Chondrocyte (in vitro differentiated cells): ENCODE results near the gene MLIP. TPM values are rescaled to one million over a fixed set of nuclear protein-coding genes. Genes with fewer than 3 reads are reported as not detected.

Source experiments
- DNase-seq: peaks from one replicate; pipeline ENCODE4 v3.0.0; 2021; ENCODE audit warnings: mixed read lengths, low spot score
- H3K27ac Mint-ChIP-seq: one replicate; pipeline ENCODE4 v1.8.0; 2021; ENCODE audit warnings: mild to moderate bottlenecking, moderate library complexity, mixed read lengths; ENCODE audit not compliant: unreplicated experiment
- H3K27me3 Mint-ChIP-seq: 2 replicates; pipeline ENCODE4 v1.8.0; 2021; ENCODE audit warnings: low read depth, mixed read lengths
- H3K36me3 Mint-ChIP-seq: 2 replicates; pipeline ENCODE4 v1.8.0; 2021; ENCODE audit warnings: low read depth, mixed read lengths
- H3K4me1 Mint-ChIP-seq: 2 replicates; pipeline ENCODE4 v1.8.0; 2021; ENCODE audit warnings: low read depth, mild to moderate bottlenecking, mixed read lengths
- H3K4me3 Mint-ChIP-seq: one replicate; pipeline ENCODE4 v1.8.0; 2021; ENCODE audit warnings: mild to moderate bottlenecking, moderate library complexity, mixed read lengths; ENCODE audit not compliant: unreplicated experiment
- H3K9me3 Mint-ChIP-seq: 2 replicates; pipeline ENCODE4 v1.8.0; 2021; ENCODE audit warnings: low read depth, mixed read lengths
- CTCF ChIP-seq: fragments of 200-600 bp; sonication (generic); IDR thresholded peaks from 2 replicates; pipeline ENCODE4 v1.5.0; 2021; ENCODE audit warnings: antibody characterized with exemption, mild to moderate bottlenecking, moderate library complexity
- total RNA-seq: library from RNA; stranded (reverse); gene quantifications from 3 replicates; pipeline ENCODE4 v1.2.1, GENCODE V29; 2021

Gene MLIP
- total RNA-seq, 1 donor from 2014 or later: not detected

DNA sequence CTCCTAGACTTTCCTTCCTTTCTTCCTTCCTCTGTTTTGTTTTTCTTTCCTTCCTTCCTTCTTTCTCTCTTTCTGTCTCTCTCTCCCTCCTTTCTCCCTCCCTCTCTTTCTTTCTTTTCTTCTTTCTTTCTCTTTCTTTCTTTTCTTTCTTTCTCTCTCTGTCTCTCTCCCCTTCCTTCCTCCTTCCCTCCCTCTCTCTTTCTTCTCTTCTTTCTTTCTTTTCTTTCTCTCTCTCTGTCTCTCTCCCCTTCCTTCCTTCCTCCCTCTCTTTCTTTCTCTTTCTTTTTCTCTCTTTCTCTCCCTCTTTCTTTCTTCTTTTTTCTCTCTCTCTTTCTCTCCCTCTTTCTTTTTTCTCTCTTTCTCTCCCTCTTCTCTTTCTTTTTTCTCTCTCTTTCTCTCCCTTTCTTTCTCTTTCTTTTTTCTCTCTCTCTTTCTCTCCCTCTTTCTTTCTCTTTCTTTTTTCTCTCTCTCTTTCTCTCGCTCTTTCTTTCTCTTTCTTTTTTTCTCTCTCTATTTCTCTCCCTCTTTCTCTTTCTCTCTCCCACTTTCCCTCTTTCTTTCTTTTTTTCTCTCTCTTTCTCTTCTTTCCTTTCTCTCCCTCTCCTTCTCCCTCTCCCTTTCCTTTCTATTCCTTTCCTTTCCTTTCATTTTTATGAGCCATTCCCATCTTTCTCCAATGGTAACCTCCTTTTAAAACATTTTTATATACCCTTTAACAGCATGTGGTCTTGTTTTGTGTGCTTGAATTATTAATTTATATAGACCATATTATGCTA is 199.3 kb downstream of the MLIP start:
- Mint-ChIP-seq H3K27me3 (no peaks in the 10 kb centered on the region), H3K9me3 (no peaks in the 10 kb centered on the region), H3K36me3 (no peaks in the 10 kb centered on the region), H3K4me3 (no peak overlapping the region), H3K4me1 (no peaks in the 10 kb centered on the region), H3K27ac (no peak overlapping the region)
- TF ChIP-seq CTCF: no peak
- DNase-seq: no peak

DNA sequence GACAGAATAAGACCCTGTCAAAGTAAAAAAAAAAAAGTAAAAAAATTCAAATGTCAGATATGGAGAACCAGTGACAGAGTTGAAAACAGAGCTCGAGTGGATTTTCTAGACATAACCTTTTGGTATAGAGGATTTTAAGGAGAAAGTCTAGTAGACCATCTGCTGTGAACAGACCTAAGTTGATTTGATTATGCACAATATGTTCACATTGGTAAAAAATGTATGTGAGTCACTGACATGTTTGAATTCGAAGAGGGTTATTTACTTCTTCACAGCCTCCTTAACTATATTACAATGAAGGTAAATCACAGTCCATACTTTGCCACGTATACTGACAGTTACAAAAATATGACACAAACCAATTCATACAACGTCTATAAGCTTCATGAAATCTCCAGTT is 204.4 kb downstream of the MLIP start:
- H3K4me1 Mint-ChIP-seq: no peaks in the 10 kb centered on the region
- no peak for DNase-seq
- no peak overlapping the region for H3K4me3 Mint-ChIP-seq
- H3K9me3 Mint-ChIP-seq: no peaks in the 10 kb centered on the region
- no peaks in the 10 kb centered on the region for H3K36me3 Mint-ChIP-seq
- no peak for TF ChIP-seq CTCF
- no peak overlapping the region for H3K27ac Mint-ChIP-seq
- H3K27me3 Mint-ChIP-seq: no peaks in the 10 kb centered on the region

Other genes starting within 250 kb of the MLIP start
- gene TINAG, start 197.0 kb downstream of the MLIP start, total RNA-seq: not detected in 3 replicates